Brain microvascular endothelial cell (primary cell): ENCODE data around the gene GRM8.

ENCODE experiments used
- DNase-seq: peaks from one replicate; pipeline ENCODE4 v3.0.0-alpha.2; 2020
- H3K27ac ChIP-seq: fragments of 250-450 bp; sonication (Bioruptor Pico); 2 replicates; pipeline ENCODE4 v1.5.1; 2020; ENCODE audit warnings: mild to moderate bottlenecking, moderate library complexity
- H3K27me3 ChIP-seq: fragments of 250-450 bp; sonication (Bioruptor Pico); replicated peaks from 2 replicates; pipeline ENCODE4 v1.5.1; 2020; ENCODE audit warnings: mild to moderate bottlenecking
- H3K36me3 ChIP-seq: fragments of 250-450 bp; sonication (Bioruptor Pico); replicated peaks from 2 replicates; pipeline ENCODE4 v1.5.1; 2020; ENCODE audit warnings: mild to moderate bottlenecking
- H3K4me3 ChIP-seq: 2 replicates; pipeline ENCODE4 v1.5.1; 2011; ENCODE audit warnings: low read depth, mild to moderate bottlenecking, control low read depth, low read length, moderate library complexity
- in situ Hi-C: cut with HindIII; loops from 2 replicates; pipeline ENCODE4 v1.10.0; 2017; ENCODE audit warnings: low sequenced_read_pairs, low pct_ligation_motif_present
- TF ChIP-seq, protein P1 (sequence below): IDR thresholded peaks from 2 replicates; pipeline ENCODE4 v1.5.1; 2011; ENCODE audit warnings: low read depth, mild to moderate bottlenecking, moderate library complexity, low read length, control low read depth, inconsistent platforms; ENCODE audit errors: missing control alignments

The GRM8 gene

DNA sequence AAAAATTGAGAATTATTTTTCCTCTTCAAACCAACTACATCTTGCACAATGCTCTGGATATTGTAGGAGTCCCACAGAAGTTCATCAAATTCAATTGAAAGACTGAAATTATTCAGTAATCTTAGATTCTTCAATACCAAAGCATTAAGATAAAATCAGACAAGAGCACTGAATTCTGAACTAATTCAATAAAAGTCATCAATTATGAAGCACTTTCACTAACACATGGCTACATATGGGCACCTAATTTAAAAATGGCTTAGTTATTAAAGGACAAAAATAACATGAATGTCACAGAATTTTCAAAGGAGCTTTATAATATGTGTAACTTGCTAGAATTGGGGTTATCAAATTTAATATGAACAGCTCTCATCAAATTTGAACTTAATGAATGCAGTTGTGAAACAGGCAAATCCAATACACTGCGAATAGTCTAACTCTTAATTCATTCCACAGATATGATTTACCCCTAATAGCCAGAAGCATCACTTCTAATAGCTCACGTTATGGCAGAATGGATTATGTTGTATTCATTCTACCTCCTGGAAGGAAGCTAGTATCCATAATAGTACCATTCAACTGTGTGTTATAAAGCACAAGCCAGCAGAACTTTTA is 116.8 kb downstream of the GRM8 start:
- no peaks in the 10 kb centered on the region for H3K36me3 ChIP-seq
- TF ChIP-seq, protein P1, sequence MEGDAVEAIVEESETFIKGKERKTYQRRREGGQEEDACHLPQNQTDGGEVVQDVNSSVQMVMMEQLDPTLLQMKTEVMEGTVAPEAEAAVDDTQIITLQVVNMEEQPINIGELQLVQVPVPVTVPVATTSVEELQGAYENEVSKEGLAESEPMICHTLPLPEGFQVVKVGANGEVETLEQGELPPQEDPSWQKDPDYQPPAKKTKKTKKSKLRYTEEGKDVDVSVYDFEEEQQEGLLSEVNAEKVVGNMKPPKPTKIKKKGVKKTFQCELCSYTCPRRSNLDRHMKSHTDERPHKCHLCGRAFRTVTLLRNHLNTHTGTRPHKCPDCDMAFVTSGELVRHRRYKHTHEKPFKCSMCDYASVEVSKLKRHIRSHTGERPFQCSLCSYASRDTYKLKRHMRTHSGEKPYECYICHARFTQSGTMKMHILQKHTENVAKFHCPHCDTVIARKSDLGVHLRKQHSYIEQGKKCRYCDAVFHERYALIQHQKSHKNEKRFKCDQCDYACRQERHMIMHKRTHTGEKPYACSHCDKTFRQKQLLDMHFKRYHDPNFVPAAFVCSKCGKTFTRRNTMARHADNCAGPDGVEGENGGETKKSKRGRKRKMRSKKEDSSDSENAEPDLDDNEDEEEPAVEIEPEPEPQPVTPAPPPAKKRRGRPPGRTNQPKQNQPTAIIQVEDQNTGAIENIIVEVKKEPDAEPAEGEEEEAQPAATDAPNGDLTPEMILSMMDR = no peak
- H3K27ac ChIP-seq = no peak overlapping the region
- no peak for DNase-seq
- H3K4me3 ChIP-seq = no peak overlapping the region
- no peaks in the 10 kb centered on the region for H3K27me3 ChIP-seq
- in situ Hi-C loops = no loop called here

GRCh38 chr7:127123220-127123619 is 129.5 kb downstream of the GRM8 start:
- no peak for DNase-seq
- Histone ChIP-seq H3K4me3 (no peak overlapping the region), H3K36me3 (no peaks in the 10 kb centered on the region), H3K27me3 (no peaks in the 10 kb centered on the region), H3K27ac (no peak overlapping the region)
- TF ChIP-seq, protein P1 = no peak
- in situ Hi-C loops = no loop called here

- Histone ChIP-seq H3K27ac (no peak overlapping the region), H3K36me3 (no peaks in the 10 kb centered on the region), H3K27me3 (no peaks in the 10 kb centered on the region), H3K4me3 (no peak overlapping the region)
- DNase-seq = no peak
- TF ChIP-seq, protein P1 = no peak
- in situ Hi-C loops = no loop called here
Observed at GRCh38 chr7:127119517-127119916, 133.2 kb downstream of the GRM8 start.

GRCh38 chr7:127114742-127115265 is 137.9 kb downstream of the GRM8 start:
- no peaks in the 10 kb centered on the region for H3K27me3 ChIP-seq
- no peaks in the 10 kb centered on the region for H3K36me3 ChIP-seq
- in situ Hi-C loops = no loop called here
- H3K4me3 ChIP-seq = no peak overlapping the region
- no peak overlapping the region for H3K27ac ChIP-seq
- TF ChIP-seq, protein P1 = no peak
- DNase-seq = no peak

- TF ChIP-seq, protein P1 = peak; percentile 58
- DNase-seq = peak; percentile 39
- no peak overlapping the region for H3K4me3 ChIP-seq
- no peaks in the 10 kb centered on the region for H3K36me3 ChIP-seq
- no peaks in the 10 kb centered on the region for H3K27me3 ChIP-seq
- no peak overlapping the region for H3K27ac ChIP-seq
- in situ Hi-C loops = no loop called here
Observed at GRCh38 chr7:127107601-127108007, 145.1 kb downstream of the GRM8 start.

DNA sequence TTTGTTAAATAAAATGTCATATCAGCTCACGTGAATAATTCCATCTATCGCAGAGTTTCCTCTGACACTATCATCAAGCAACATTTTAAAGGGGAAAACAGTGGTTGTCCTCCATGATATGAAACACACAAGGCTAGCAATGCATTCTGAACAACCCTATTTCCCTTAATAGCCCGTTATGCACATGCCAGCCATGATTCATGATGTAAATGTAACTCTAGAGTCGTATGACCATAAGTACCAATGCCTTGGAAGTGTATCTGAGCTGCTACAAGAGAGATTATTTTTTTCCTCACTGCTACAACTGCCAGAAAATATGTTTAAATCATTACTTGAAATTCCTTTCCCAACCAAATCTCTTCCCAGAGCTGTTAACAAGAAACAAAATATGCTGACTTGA is 159.4 kb downstream of the GRM8 start:
- Histone ChIP-seq H3K4me3 (no peak overlapping the region), H3K36me3 (no peaks in the 10 kb centered on the region), H3K27me3 (no peaks in the 10 kb centered on the region), H3K27ac (no peak overlapping the region)
- TF ChIP-seq, protein P1 = no peak
- DNase-seq = no peak
- in situ Hi-C loops = no loop called here
